Mucosa of descending colon (tissue), 3 donors: Measurements from ENCODE around the gene ZC3H12A. TPM values are rescaled to one million over a fixed set of nuclear protein-coding genes. Genes with fewer than 3 reads are reported as not detected.

Experiments
- ATAC-seq: fragments of 200-7000 bp; cut with Tn5 transposase; one replicate; pipeline ENCODE4 v1.9.1; 2020; ENCODE audit warnings: mild to moderate bottlenecking, moderate library complexity
- DNase-seq, 3 donors: peaks; one replicate each; pipeline ENCODE4 v3.0.0-alpha.2; 2020
- H3K36me3 ChIP-seq: fragments of 200-600 bp; one replicate; pipeline ENCODE4 v1.8.0; 2021; ENCODE audit warnings: low read depth, mild to moderate bottlenecking
- H3K4me1 ChIP-seq: fragments of 200-600 bp; one replicate; pipeline ENCODE4 v1.8.0; 2021; ENCODE audit warnings: low read depth, mild to moderate bottlenecking
- H3K4me3 ChIP-seq: fragments of 200-600 bp; one replicate; pipeline ENCODE4 v1.8.0; 2021; ENCODE audit warnings: mild to moderate bottlenecking
- H3K9me3 ChIP-seq: fragments of 200-600 bp; one replicate; pipeline ENCODE4 v1.8.0; 2021; ENCODE audit warnings: mild to moderate bottlenecking
- intact Hi-C, 2 donors: fragments of 100-400 bp; cut with DNase I in 1 of 2; cut with micrococcal nuclease in 1 of 2; formaldehyde crosslinking; loops; one replicate each; pipeline versions ENCODE4 v1.11.0 to v1.11.1; 2022; cut with DNase I, micrococcal nuclease
- total RNA-seq, 3 donors: library from RNA; stranded (reverse); fragmentation: NEBNext Ultra II Directional in 2 of 3; extraction: Animal tissue kit (Norgen Biotek cat#: 25700) in 2 of 3; gene quantifications; one replicate each; pipeline versions ENCODE4 v1.2.1 to v1.2.4, GENCODE V29; 2021 to 2023
- TF ChIP-seq, protein P1 (sequence below): fragments of 200-600 bp; IDR thresholded peaks from one replicate; pipeline ENCODE4 v1.8.0; 2022; ENCODE audit warnings: antibody characterized with exemption, mild to moderate bottlenecking
- donor health status: DM: no; HTN: no; CAD: no; lungs with moderate emphysema.
- donor health status: DM: no; HTN: no; CAD: no.
- donor health status: DM: no; HTN: yes; CAD: no.

The ZC3H12A gene
- total RNA-seq, 3 donors from 2014 or later = 25.6 to 42.4 (median 25.9) TPM

- H3K9me3 ChIP-seq = no peaks in the 10 kb centered on the region
- TF ChIP-seq, protein P1, sequence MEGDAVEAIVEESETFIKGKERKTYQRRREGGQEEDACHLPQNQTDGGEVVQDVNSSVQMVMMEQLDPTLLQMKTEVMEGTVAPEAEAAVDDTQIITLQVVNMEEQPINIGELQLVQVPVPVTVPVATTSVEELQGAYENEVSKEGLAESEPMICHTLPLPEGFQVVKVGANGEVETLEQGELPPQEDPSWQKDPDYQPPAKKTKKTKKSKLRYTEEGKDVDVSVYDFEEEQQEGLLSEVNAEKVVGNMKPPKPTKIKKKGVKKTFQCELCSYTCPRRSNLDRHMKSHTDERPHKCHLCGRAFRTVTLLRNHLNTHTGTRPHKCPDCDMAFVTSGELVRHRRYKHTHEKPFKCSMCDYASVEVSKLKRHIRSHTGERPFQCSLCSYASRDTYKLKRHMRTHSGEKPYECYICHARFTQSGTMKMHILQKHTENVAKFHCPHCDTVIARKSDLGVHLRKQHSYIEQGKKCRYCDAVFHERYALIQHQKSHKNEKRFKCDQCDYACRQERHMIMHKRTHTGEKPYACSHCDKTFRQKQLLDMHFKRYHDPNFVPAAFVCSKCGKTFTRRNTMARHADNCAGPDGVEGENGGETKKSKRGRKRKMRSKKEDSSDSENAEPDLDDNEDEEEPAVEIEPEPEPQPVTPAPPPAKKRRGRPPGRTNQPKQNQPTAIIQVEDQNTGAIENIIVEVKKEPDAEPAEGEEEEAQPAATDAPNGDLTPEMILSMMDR = no peak
- no peak for ATAC-seq
- H3K4me1 ChIP-seq = peaks cover 47% of the 10 kb centered on the region
- H3K36me3 ChIP-seq = no peaks in the 10 kb centered on the region
- DNase-seq = peak in 1 of 3 donors; percentile 54
- intact Hi-C loops = no loop called here
- peak overlapping the region; percentile 93 for H3K4me3 ChIP-seq
Observed at GRCh38 chr1:37473431-37474045, 842 bp upstream of the ZC3H12A start.

- peak overlapping the region; percentile 93 for H3K4me3 ChIP-seq
- H3K36me3 ChIP-seq = peaks cover 3% of the 10 kb centered on the region
- intact Hi-C loops = no loop called here
- ATAC-seq (no peak), DNase-seq (no peak)
- H3K4me1 ChIP-seq = peaks cover 60% of the 10 kb centered on the region
- TF ChIP-seq, protein P1 = no peak
- no peaks in the 10 kb centered on the region for H3K9me3 ChIP-seq
Observed at GRCh38 chr1:37474697-37475379, 458 bp downstream of the ZC3H12A start.

DNA sequence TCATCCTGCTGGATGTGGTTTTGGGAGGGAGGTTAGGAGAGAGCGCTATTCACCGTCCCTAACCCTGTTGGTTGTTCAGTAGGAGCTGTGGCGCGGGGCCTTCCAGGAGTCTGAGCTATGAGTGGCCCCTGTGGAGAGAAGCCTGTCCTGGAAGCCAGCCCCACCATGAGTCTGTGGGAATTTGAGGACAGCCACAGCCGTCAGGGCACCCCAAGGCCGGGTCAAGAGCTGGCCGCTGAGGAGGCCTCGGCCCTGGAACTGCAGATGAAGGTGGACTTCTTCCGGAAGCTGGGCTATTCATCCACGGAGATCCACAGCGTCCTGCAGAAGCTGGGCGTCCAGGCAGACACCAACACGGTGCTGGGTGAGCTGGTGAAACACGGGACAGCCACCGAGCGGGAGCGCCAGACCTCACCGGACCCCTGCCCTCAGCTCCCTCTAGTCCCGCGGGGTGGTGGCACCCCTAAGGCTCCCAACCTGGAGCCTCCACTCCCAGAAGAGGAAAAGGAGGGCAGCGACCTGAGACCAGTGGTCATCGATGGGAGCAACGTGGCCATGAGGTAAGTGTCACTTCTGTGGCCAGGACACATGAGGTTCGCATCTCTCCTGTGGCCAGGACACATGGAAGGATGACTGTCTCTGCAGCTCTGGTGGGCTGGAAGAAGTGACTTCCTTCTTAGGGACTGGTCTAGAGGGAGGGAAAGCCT is 1.2 kb downstream of the ZC3H12A start:
- peaks cover 4% of the 10 kb centered on the region for H3K36me3 ChIP-seq
- H3K4me1 ChIP-seq = peaks cover 67% of the 10 kb centered on the region
- no peak for ATAC-seq
- DNase-seq = peak in 1 of 3 donors; percentile 58
- intact Hi-C loops = no loop called here
- peak overlapping the region; percentile 93 for H3K4me3 ChIP-seq
- TF ChIP-seq, protein P1 = no peak
- no peaks in the 10 kb centered on the region for H3K9me3 ChIP-seq

DNA sequence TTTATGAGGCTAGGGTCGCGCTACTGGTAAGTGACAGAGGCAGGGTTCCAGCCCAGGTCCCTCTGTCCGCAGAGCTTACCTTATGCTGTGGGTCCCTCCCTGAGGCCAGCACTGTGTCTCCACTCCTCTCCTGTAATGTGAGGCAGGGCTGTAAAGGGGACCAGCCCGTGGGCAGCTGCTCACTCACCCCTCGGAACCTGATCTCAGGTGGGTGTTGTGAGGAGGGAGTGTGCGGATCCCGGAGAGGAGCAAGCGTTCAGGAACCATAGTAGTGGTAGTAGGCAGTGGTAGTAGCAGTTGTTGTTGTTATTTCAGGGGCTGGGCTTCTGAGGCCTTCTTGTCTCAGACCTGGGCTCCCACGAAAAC is 1.7 kb downstream of the ZC3H12A start:
- intact Hi-C loops = no loop called here
- DNase-seq = peak in 1 of 3 donors; percentile 47
- Histone ChIP-seq H3K4me1 (peaks cover 70% of the 10 kb centered on the region), H3K9me3 (no peaks in the 10 kb centered on the region), H3K36me3 (peaks cover 8% of the 10 kb centered on the region), H3K4me3 (peak overlapping the region; percentile 93)
- no peak for ATAC-seq
- TF ChIP-seq, protein P1 = no peak

DNA sequence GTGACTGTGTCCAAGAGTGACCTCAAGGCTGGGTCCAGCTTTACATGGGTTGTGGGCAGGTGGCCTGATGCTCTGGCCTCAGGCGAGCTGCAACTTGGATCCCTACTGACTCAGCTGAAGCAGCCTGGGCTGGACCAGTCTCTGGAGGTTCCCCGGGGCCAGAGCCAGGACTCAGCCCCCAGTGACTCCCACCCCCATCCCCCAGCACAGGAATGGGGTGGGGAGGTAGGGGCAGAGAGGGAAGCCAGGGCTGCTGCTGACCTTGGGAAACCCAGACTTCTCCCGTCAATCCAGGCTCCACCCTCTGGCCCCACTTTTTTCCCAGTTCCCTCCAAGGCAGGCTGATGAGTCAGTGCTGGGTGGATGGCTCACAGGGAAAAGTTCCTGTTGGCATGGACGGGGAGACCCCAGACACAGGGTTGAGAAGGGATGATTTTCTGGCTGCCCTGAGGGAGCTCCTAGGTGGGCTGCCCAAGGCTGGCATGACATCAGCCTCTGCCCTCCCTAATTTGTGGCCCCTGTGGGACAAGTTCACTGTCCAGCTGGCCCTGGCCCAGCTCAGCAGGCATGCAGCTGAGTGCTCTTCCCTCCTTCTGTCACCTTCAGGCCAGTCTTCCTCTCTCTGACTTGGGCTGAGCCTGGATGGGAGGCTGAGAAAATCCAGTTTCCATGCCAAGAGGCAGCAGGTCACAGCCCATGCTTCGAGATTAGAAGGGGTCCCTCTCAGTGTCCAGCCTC is 2.2 kb downstream of the ZC3H12A start:
- peaks cover 65% of the 10 kb centered on the region for H3K4me1 ChIP-seq
- H3K9me3 ChIP-seq = no peaks in the 10 kb centered on the region
- intact Hi-C loops = no loop called here
- DNase-seq (peak; percentile 78 to 83 (median 79)), ATAC-seq (peak; percentile 22)
- peak overlapping the region; percentile 93 for H3K4me3 ChIP-seq
- peaks cover 11% of the 10 kb centered on the region for H3K36me3 ChIP-seq
- TF ChIP-seq, protein P1 = no peak
